Prostate gland (tissue), 2 donors: Measurements from ENCODE around the gene PHF21B. TPM values are rescaled to one million over a fixed set of nuclear protein-coding genes. Genes with fewer than 3 reads are reported as not detected.

Experiments
- DNase-seq: peaks from one replicate; pipeline ENCODE4 v3.0.0-alpha.2; 2019; ENCODE audit warnings: low spot score
- H3K27ac ChIP-seq, 2 donors: fragments of 200-600 bp; sonication (generic); 2 replicates each; pipeline ENCODE4 v1.5.1; 2017 to 2019
- H3K27me3 ChIP-seq: fragments of 200-600 bp; sonication (generic); replicated peaks from 2 replicates; pipeline ENCODE4 v1.5.1; 2019; ENCODE audit not compliant: insufficient read depth
- H3K36me3 ChIP-seq, 2 donors: fragments of 200-600 bp; sonication (generic); 1 replicate in 1 of 2; 2 replicates in 1 of 2; pipeline versions ENCODE4 v1.5.1 to v1.8.1; 2017 to 2019
- H3K4me1 ChIP-seq: fragments of 200-600 bp; sonication (generic); replicated peaks from 2 replicates; pipeline ENCODE4 v1.5.1; 2019
- H3K4me3 ChIP-seq, 2 donors: fragments of 200-600 bp; sonication (generic); 2 replicates each; pipeline ENCODE4 v1.5.1; 2017 to 2019
- H3K9me3 ChIP-seq: fragments of 200-600 bp; sonication (generic); 2 replicates; pipeline ENCODE4 v1.5.1; 2017
- CTCF ChIP-seq, 4 experiments: fragments of 200-600 bp in 2 of 4; fragments of 450-650 bp in 2 of 4; sonication (generic) in 2 of 4; IDR thresholded peaks; 1 replicate in 3 of 4; 2 replicates in 1 of 4; pipeline ENCODE4 v1.5.1; 2016 to 2019; ENCODE audit warnings: antibody characterized with exemption in 4 of 4, mild to moderate bottlenecking in 2 of 4, moderate library complexity in 2 of 4
- POLR2A ChIP-seq: fragments of 450-650 bp; IDR thresholded peaks from one replicate; pipeline ENCODE4 v1.6.1; 2016; ENCODE audit warnings: antibody characterized with exemption, mild to moderate bottlenecking
- POLR2AphosphoS5 ChIP-seq: sonication (generic); formaldehyde crosslinking; IDR thresholded peaks from one replicate; pipeline ENCODE4 v1.6.1; 2017; ENCODE audit warnings: antibody characterized with exemption
- WGBS: methylation state at CpG from one replicate; pipeline ENCODE4 v1.1.5; 2018; 5-methylcytosine and 5-hydroxymethylcytosine counted together
- intact Hi-C: fragments of 100-400 bp; cut with DNase I; formaldehyde crosslinking; loops from one replicate; pipeline ENCODE4 v1.14.2; 2022
- total RNA-seq, 2 donors: library from RNA; depleted of rRNA; stranded (reverse); fragments of >200 nt; gene quantifications; one replicate each; pipeline ENCODE4 v1.1.0, GENCODE V29; 2016

Gene PHF21B
- total RNA-seq, 2 donors from 2014 or later = 9.7 to 27.3 TPM

DNA sequence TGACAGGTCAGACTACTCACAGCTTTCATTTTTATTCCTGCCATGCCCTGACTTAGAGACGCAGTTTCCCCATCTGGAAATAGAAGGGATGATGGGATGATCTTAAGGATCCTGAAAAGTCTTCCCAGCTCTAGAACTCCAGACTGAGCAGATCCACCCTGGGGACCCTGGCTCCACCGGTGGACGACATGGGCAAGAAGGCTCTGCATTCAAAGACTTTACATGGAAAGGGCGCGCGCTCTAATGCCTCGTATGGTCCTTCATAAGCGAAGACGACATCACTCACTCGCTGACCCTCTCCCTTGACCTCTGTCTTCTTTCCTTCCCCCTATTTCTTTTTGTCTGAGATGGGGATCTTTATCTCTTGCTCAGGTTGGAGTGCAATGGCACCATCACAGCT is 24.4 kb upstream of the PHF21B start:
- Histone ChIP-seq H3K4me3 (no peak overlapping the region), H3K36me3 (no peaks in the 10 kb centered on the region), H3K4me1 (no peaks in the 10 kb centered on the region), H3K9me3 (no peaks in the 10 kb centered on the region), H3K27ac (no peak overlapping the region), H3K27me3 (peaks cover 5% of the 10 kb centered on the region)
- DNase-seq = no peak
- WGBS = 96% methylated on average over 10 of the region's 10 CpGs
- intact Hi-C loops = no loop called here
- TF ChIP-seq POLR2A (no peak), CTCF (IDR thresholded peaks at IDR 0.05) (no peak), POLR2AphosphoS5 (no peak)

DNA sequence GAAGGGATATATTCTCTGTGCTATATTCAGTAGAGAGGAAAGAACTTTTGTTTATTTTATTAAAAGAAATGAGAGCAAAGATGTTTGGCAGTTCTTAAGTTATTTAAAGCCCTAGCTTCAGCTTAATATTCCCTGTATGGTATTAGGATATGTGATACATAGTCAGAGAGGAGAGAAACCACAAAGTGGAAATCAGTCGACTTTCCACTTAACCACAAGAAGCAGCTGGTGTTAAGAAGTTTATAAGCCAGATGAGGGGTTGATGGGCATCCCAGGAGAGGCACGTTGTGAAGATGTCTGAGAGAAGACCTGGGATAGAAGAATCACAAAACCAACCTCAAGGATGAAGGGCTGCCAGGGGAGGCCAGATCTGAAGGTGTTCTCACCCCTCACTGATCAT is 23.3 kb upstream of the PHF21B start:
- DNase-seq = no peak
- WGBS = 19% methylated on average over 2 of the region's 2 CpGs
- no peak overlapping the region for H3K27ac ChIP-seq
- no peaks in the 10 kb centered on the region for H3K36me3 ChIP-seq
- no peak overlapping the region for H3K4me3 ChIP-seq
- no peaks in the 10 kb centered on the region for H3K4me1 ChIP-seq
- intact Hi-C loops = no loop called here
- peaks cover 5% of the 10 kb centered on the region for H3K27me3 ChIP-seq
- TF ChIP-seq CTCF (IDR thresholded peaks at IDR 0.05) = no peak
- TF ChIP-seq POLR2AphosphoS5 = no peak
- no peak for TF ChIP-seq POLR2A
- H3K9me3 ChIP-seq = no peaks in the 10 kb centered on the region

DNA sequence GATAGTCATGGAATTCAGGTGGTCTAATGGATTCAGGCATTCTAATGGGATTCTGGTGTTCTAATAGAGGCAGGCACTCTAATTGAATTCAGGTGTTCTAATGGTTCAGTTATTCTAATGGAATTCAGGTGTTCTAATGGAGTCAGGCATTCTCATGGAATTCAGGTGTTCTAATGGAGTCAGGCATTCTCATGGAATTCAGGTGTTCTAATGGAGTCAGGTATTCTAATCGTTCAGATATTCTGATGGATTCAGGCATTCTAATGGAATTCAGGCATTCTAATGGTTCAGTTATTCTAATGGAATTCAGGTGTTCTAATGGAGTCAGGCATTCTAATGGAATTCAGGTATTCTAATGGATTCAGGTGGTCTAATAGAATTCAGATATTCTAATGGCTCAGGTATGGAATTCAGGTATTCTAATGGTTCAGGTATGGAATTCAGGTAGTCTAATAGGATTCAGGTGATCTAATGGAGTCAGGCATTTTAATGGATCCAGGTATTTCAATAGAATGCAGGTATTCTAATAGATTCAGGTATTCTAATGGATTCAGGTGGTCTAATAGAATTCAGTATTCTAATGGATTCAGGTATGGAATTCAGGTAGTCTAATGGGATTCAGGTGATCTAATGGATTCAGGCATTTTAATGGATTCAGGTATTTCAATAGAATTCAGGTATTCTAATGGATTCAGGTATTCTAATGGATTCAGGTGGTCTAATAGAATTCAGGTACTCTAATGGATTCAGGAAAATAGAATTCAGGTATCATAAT is 22.0 kb upstream of the PHF21B start:
- peaks cover 3% of the 10 kb centered on the region for H3K27me3 ChIP-seq
- H3K9me3 ChIP-seq = no peaks in the 10 kb centered on the region
- no peaks in the 10 kb centered on the region for H3K36me3 ChIP-seq
- intact Hi-C loops = no loop called here
- no peak for TF ChIP-seq POLR2AphosphoS5
- no peak for TF ChIP-seq POLR2A
- TF ChIP-seq CTCF (IDR thresholded peaks at IDR 0.05) = no peak
- no peaks in the 10 kb centered on the region for H3K4me1 ChIP-seq
- H3K27ac ChIP-seq = no peak overlapping the region
- H3K4me3 ChIP-seq = no peak overlapping the region
- no peak for DNase-seq
- 95% methylated on average over 1 of the region's 1 CpG for WGBS

DNA sequence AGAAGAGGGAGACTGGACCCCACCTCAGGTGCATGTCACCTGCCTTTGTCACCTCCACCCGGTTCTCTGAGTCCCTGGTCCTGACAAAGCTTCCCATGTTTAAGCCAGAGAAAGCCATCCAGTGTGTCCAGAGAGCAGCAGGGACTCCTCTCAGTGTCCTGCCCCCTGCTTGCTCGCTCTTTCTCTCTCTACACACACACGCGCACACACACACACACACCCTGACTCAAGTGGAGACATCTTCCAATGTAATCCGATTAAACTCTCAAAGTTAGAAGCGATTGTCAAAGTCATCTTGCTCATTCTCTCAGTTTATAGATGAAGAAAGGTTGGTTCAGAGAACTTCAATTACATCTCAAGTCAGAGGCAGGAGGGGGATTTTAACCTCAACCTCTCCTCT is 19.7 kb upstream of the PHF21B start:
- H3K27ac ChIP-seq = no peak overlapping the region
- no peaks in the 10 kb centered on the region for H3K36me3 ChIP-seq
- 70% methylated on average over 6 of the region's 6 CpGs for WGBS
- no peak for DNase-seq
- no peaks in the 10 kb centered on the region for H3K4me1 ChIP-seq
- TF ChIP-seq POLR2A (no peak), CTCF (IDR thresholded peaks at IDR 0.05) (no peak), POLR2AphosphoS5 (no peak)
- no peaks in the 10 kb centered on the region for H3K9me3 ChIP-seq
- intact Hi-C loops = no loop called here
- no peak overlapping the region for H3K4me3 ChIP-seq
- H3K27me3 ChIP-seq = no peaks in the 10 kb centered on the region

DNA sequence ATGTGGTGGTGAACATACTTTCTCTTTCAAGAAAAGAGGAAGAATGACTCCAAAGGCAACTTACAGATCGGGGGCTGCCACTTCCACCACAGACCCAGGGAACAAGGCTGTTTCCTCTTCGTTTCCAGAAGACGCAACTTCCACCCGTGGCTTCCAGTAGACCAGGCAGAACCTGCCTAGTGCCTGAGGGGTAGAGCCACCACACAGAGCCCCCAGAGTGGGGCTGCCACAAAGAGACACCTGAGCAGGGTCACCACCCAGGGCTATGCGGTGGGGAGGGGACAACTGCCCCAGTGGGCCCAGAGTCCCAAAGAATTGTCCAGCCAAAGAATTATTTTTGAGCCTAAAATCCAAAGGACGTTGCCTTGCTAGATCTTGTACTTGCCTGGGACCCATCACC is 16.7 kb upstream of the PHF21B start:
- Histone ChIP-seq H3K27ac (no peak overlapping the region), H3K9me3 (no peaks in the 10 kb centered on the region), H3K36me3 (no peaks in the 10 kb centered on the region), H3K27me3 (peaks cover 4% of the 10 kb centered on the region), H3K4me3 (no peak overlapping the region), H3K4me1 (no peaks in the 10 kb centered on the region)
- WGBS = 82% methylated on average over 6 of the region's 6 CpGs
- intact Hi-C loops = no loop called here
- DNase-seq = no peak
- TF ChIP-seq POLR2AphosphoS5 = no peak
- TF ChIP-seq CTCF (IDR thresholded peaks at IDR 0.05) = no peak
- no peak for TF ChIP-seq POLR2A
